Chondrocyte (in vitro differentiated cells): ENCODE data around the gene S100A12. TPM values are rescaled to one million over a fixed set of nuclear protein-coding genes. Genes with fewer than 3 reads are reported as not detected.

ENCODE experiments used
- DNase-seq: peaks from one replicate; pipeline ENCODE4 v3.0.0; 2021; ENCODE audit warnings: mixed read lengths, low spot score
- H3K27ac Mint-ChIP-seq: one replicate; pipeline ENCODE4 v1.8.0; 2021; ENCODE audit warnings: mild to moderate bottlenecking, moderate library complexity, mixed read lengths; ENCODE audit not compliant: unreplicated experiment
- H3K27me3 Mint-ChIP-seq: 2 replicates; pipeline ENCODE4 v1.8.0; 2021; ENCODE audit warnings: low read depth, mixed read lengths
- H3K36me3 Mint-ChIP-seq: 2 replicates; pipeline ENCODE4 v1.8.0; 2021; ENCODE audit warnings: low read depth, mixed read lengths
- H3K4me1 Mint-ChIP-seq: 2 replicates; pipeline ENCODE4 v1.8.0; 2021; ENCODE audit warnings: low read depth, mild to moderate bottlenecking, mixed read lengths
- H3K4me3 Mint-ChIP-seq: one replicate; pipeline ENCODE4 v1.8.0; 2021; ENCODE audit warnings: mild to moderate bottlenecking, moderate library complexity, mixed read lengths; ENCODE audit not compliant: unreplicated experiment
- H3K9me3 Mint-ChIP-seq: 2 replicates; pipeline ENCODE4 v1.8.0; 2021; ENCODE audit warnings: low read depth, mixed read lengths
- CTCF ChIP-seq: fragments of 200-600 bp; sonication (generic); IDR thresholded peaks from 2 replicates; pipeline ENCODE4 v1.5.0; 2021; ENCODE audit warnings: antibody characterized with exemption, mild to moderate bottlenecking, moderate library complexity
- total RNA-seq: library from RNA; stranded (reverse); gene quantifications from 3 replicates; pipeline ENCODE4 v1.2.1, GENCODE V29; 2021

The S100A12 gene
- total RNA-seq, 1 donor from 2014 or later: not detected

DNA sequence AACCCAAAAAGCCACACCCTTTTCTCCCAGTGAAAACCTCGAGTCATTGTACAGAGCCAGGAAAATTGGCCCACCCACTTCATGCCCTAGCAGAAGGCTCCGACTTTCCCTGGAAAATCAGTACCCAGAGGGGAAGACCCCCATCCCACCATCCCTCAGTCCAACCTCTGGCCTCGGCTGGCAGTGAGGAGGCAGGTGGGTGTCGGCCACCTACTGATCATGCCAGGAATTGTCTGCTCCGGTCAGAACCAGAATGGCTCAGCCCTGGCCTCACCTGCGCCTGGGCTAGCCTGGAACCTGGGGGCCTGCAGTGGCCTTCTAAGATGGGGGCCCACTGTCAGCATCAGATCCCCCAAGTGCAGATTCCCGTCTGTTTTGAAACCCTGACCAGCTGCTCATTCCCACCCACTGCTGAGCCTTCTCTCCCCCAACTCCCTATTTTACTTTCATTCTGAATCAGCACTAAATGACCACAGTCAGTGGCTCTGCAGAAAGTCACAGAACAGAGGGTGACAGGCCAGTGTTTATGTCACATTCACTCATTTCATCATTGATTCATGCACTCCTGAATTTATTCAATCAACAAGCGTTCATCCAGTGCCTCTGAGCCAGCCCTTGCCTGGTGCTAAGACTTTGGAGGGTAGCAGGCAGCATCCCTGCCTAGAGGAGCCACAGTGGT lies 20.8 kb downstream of the S100A12 start:
- TF ChIP-seq CTCF: no peak
- H3K4me3 Mint-ChIP-seq: no peak overlapping the region
- H3K4me1 Mint-ChIP-seq: no peaks in the 10 kb centered on the region
- no peak overlapping the region for H3K27ac Mint-ChIP-seq
- peaks cover 36% of the 10 kb centered on the region for H3K27me3 Mint-ChIP-seq
- DNase-seq: no peak
- no peaks in the 10 kb centered on the region for H3K36me3 Mint-ChIP-seq
- no peaks in the 10 kb centered on the region for H3K9me3 Mint-ChIP-seq

DNA sequence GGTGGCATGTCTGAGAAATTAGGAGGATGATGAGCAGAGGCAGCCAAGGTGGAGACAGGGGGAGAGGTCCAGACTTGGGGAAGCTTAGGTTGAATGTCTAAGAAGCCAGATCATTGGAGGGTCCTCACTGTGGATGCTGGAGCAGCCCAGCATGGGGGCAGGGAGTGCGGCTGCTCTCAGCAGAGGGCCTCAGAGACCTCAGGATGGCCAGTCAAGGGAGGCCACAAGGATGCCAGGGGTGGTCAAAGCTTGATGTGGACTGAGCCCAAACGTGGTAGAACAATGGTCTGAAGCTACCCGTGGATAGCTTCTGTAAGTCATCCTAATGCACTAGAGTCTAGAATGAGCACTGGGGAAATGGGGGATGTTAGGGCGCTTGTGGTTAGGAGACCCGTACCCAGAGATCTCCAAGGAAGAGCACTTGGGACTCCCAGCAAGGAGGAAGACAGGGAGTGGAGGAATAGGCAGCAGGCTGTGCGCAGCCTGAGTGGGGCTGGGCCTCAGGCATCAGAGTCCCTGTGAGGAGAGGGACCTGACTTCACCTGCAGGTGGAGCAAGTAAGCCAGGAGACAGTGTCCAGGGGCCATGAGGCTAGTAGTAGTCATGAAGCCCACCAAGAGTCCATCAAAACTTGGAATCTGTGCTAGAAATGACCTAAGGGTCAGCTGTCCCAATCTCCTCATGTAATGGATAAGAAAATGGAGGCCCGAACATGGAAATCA lies 22.0 kb downstream of the S100A12 start:
- Mint-ChIP-seq H3K27ac (no peak overlapping the region), H3K9me3 (no peaks in the 10 kb centered on the region), H3K36me3 (no peaks in the 10 kb centered on the region), H3K4me3 (no peak overlapping the region), H3K27me3 (peaks cover 42% of the 10 kb centered on the region), H3K4me1 (no peaks in the 10 kb centered on the region)
- TF ChIP-seq CTCF: peak; percentile 62
- no peak for DNase-seq

DNA sequence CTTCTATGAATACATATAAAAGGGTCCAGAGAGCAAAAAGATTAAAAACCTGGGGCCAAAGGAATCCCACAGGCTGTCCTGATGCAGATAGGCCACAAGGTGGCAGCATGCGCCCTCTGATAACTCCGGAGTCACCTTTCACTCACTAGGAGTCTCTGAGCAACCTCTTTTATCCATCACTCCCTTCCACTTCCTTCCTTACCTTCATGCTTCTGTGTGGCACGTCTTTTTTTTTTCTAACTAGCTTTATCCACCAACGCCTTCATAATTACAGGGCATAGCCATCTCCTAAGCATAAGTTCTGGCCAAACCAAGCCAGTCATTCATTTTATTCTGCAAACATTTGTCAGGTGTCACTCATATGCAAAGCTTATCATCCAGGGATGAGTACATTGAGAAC lies 22.9 kb downstream of the S100A12 start:
- peak; percentile 97 for TF ChIP-seq CTCF
- Mint-ChIP-seq H3K27ac (no peak overlapping the region), H3K36me3 (no peaks in the 10 kb centered on the region), H3K27me3 (peaks cover 43% of the 10 kb centered on the region), H3K9me3 (no peaks in the 10 kb centered on the region), H3K4me1 (no peaks in the 10 kb centered on the region), H3K4me3 (no peak overlapping the region)
- no peak for DNase-seq

GRCh38 chr1:153350321-153350957 lies 25.0 kb downstream of the S100A12 start:
- H3K27me3 Mint-ChIP-seq: peaks cover 45% of the 10 kb centered on the region
- H3K36me3 Mint-ChIP-seq: no peaks in the 10 kb centered on the region

More at GRCh38 chr1:153350321-153350957, 25.0 kb downstream of the S100A12 start:
- no peak for DNase-seq
- no peak overlapping the region for H3K4me3 Mint-ChIP-seq
- no peaks in the 10 kb centered on the region for H3K9me3 Mint-ChIP-seq
- H3K27ac Mint-ChIP-seq: no peak overlapping the region
- H3K4me1 Mint-ChIP-seq: no peaks in the 10 kb centered on the region
- TF ChIP-seq CTCF: no peak
